GM19193 (cell line): ENCODE data around the gene ZCCHC7.

Experiments
- POLR2A ChIP-seq: IDR thresholded peaks from 4 replicates; pipeline ENCODE4 v1.6.1; 2011; ENCODE audit not compliant: insufficient read depth, insufficient read length; ENCODE audit errors: extremely low read depth

The ZCCHC7 gene

DNA sequence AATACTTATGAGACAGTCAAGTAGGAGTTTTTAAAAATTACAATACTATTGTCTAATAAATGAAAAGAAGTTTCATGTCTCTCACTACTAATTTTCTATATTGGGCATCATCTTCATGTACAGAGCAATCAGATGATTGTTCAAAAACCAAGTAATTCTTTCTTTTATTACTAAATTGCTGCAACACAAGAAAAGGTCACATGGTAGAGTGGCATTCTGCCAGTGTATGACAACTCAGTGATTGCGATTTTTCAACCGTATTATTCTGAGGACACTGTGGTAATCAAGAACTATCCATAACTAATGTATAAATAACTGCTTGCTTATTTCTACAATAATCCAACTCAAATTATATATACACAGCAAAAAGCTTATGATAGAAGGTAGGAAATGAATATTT lies 205.4 kb downstream of the ZCCHC7 start:
- TF ChIP-seq POLR2A: no peak

DNA sequence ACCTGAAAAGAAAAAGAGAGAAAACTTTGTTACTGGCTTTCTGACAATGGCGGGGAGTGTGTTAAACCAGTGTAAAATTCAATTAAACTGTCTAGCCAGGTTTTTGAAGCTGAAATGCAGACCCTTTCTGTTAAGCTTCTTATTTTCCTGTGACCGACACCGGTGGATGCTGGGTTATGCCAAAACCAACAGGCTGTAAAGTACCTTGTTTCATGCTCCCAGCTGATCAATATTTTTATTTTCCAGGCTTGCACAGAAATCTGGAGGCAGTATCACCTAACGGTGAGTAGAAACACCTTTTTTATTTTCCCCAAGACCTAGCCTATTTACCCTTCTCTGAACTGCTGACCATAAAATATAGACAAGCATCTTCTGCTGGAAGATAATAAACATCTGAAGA lies 207.2 kb downstream of the ZCCHC7 start:
- TF ChIP-seq POLR2A: no peak

DNA sequence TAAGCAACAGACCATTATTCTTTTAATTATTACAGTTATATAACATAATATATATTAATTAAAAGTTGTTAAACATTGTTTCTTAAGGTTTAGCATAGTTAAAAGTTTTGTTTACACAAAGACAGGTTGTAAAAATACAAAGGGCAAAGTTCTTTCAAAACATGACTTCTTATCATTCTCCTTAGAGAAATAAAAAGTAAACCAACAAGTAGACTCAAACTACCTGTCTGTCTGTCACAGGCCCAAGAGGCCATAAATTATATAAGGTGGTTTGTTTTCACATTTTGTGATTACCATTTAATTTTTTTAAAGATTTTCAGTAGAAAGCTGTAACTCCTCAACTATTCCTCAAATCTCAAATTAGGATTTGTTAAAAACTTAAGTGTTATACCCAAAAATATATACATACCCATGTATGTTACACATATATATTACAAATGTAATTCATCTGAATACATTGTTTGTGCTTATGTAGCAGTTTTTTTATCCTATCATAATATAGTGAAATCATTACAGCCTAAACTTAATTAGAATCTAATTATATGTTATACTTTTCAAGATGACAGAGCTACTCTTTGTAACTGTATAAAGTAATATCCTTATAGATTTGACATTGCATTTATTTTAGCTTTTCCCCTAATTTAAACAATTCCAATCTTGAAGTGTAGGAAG lies 208.3 kb downstream of the ZCCHC7 start:
- no peak for TF ChIP-seq POLR2A

DNA sequence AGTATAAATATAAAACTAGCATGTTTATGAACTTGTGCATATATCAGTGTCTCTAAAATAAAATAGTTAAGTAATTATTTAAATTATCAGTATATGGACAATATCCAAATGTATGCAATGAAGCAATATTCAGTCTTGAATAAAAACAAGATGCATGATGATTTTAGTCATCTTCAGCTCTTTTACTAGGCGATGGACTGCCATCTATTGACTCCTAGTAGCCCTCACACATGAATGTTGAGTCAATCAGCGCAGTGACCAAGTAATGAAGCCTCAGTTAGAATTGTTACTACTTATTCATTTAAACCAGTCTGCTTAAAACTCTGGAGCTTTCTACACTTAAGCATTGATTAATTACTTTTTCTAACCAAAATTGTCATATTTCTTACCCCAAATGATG lies 209.2 kb downstream of the ZCCHC7 start:
- no peak for TF ChIP-seq POLR2A

DNA sequence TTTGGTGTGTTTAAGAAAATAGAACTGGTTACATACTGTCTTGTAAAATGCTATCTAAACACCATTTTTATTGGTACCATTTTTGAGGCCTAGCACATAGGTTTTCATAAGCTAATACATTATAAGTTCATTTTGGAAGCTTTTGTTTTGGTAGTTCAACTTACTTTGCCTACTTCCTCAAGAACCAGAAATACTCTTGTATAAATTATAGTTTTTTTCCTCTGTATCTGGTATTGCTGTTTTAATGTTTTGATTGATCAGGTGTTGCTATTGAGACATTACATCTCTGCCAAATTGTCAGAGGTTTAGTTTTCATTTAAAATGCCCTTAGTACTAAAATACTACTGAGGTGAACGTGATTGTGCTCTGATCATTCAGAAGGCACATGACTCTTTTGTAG lies 211.5 kb downstream of the ZCCHC7 start:
- no peak for TF ChIP-seq POLR2A

DNA sequence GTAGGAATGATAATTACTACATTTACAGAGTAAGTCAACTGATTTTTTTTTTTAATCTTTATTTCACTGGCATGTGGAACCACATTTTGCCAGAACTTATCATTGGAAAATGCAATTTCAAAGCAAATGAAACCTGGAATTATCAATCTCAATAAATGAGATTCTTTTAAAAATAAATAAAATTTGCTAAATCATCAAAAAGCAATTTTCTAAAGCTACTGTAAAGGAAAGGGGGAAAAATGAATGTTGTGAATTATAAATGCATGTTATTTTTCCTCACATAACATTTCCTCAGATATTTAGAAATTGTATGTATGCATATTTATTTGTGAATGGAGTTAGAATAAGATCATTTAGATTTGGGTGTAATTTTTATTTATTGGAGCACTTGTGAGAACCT lies 212.2 kb downstream of the ZCCHC7 start:
- no peak for TF ChIP-seq POLR2A

DNA sequence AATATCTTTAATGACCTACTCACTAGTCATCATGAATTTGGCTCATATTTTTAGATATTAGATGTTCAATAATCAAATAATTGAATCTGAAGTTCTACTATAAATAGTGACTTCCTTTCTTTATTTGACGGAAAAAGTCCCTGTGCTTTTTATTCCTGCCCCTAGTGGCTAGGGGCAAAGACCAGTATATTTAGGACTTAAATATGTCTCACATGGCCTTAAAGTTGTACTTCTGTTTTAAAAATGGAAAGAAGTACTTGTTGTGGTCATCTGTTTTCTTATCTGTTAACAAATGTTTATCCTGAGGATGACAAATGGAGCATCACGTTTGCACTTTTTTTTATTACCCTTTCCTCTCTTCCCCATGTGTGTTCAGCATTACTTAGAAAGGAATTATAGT lies 212.9 kb downstream of the ZCCHC7 start:
- no peak for TF ChIP-seq POLR2A

DNA sequence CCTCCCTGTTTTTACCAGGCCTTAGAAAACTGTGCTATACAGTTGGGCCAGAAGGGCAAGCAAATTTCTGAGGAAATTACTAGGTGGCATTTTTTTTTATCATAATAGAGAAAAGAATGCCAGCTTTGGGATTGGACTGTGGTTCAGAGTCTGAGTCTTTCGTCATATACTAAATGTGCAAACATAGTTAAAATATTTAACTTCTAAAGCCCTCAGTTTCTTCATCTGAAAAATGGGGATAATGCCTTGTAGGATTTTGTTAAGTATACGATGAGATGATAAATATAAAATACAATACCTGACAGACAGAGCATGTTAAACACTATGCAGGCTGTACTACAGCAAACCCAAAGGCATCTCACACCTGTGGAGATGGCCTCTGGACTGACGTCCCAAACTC lies 214.9 kb downstream of the ZCCHC7 start:
- no peak for TF ChIP-seq POLR2A

DNA sequence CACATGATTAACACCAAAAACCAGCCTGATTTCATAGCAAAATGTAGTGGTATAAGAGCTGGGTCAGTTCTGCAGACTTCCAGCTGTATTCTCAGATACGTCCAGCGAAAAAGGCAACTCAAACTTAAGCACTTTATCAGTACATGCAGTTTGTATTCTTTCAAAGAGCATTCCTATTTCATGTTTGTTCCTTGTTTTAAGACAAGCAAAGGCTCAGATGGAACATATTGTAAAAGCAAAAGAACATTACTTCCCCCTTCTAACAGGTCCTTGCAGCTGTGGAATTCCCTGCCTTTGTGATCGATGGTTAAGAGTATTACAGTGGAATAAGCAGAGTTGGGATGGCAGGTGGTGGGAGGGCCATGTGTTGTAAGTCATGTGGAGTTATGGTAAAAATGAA lies 215.8 kb downstream of the ZCCHC7 start:
- no peak for TF ChIP-seq POLR2A

DNA sequence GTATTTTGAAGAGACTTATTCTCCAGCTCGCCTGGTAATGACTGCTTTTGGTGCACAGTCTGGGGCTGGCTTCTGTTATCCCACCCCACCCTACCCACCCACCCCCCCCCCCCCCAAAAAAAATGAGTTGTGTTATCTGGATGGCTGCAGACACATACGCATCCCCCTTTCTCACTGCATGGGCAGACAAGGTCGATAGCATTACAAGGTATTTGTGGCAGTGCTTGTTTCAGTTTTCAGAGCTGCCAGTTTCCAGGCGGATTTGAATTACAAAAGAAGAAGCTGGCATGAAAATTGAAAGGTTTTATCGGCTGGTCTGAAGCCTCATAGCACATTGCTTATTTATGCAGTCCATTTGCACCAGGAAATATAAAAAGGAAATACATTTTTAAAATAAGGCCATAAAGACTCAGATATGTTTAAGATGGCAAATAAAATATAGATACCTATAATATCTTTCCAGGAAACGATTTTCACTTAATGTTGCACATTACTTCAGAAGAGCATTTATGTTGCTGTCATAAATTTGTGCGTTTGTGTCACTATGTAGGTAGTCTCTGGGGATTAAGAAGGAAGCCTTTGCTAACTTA lies 217.0 kb downstream of the ZCCHC7 start:
- TF ChIP-seq POLR2A: no peak

DNA sequence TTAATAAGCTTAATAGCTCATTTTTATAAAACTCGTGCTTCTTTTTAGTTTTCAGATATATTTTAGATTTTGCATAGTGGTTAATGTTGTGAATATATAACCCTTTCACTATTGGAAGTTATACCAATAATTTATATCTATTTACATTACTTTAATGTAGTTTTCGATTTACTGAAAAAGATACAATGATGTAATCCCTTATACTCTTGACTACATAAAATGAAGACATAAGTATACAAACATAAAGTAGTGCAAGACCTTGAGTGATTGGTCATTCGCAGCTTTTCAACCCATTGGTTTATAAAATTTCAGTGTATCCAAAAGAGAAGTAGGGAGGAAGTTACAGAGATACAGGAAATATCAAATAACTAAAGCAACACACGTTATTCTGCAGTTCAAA lies 217.8 kb downstream of the ZCCHC7 start:
- TF ChIP-seq POLR2A: no peak

DNA sequence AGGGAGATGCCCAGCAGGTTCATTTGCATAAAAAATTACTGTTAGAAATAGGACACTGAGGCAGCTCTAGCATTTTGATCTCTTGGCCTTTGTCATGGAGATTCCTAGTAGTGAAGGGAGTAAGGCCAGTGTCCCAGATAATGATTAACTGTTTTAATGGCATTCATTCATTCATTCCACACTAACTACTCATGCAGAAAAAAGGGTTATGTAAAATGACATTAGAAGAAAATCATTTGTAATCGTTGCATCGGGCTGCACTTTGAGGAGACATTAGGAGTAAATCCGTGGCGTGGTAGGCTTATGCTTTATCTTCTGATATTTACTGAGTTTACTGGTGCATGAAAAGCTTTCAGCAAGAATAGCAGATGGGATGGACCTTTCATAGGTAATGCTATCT lies 219.5 kb downstream of the ZCCHC7 start:
- TF ChIP-seq POLR2A: no peak

DNA sequence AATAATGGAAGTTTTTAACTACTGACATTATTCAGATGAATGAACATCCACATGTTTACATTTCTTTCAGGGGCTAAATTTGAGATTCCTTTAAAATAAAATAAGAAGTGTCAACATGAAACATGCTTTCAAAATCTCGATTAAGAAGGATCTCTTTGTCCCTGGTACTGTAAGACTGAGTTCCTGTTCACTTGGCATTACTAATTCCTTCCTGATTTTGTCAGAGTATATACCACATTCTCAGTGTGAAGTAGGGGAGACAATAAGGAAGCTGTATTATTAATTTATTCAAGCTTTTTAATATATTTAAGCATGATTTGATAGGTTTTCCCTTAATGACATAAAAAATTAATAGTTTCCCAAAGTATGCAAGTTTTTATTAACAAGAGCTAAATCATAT lies 220.6 kb downstream of the ZCCHC7 start:
- no peak for TF ChIP-seq POLR2A

DNA sequence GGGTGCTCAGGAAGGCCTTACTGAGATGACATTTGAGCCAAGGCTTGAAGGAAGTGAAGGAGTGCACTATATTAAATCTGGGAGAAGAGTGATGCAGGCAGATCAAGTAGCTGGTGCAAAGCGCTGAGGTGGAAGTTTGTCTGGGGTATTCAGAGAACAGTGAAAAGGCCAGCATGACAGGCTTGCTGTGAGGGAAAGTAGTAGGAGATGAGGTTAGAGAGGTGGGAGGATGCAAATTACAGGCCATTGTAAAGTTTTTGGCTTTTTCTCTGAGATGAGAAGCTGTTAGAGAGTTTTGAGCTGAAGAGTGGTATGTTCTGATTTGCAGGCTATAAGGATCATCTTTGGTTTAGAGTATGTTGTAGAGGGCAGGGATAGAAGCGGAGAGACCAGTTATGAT lies 221.3 kb downstream of the ZCCHC7 start:
- TF ChIP-seq POLR2A: no peak

DNA sequence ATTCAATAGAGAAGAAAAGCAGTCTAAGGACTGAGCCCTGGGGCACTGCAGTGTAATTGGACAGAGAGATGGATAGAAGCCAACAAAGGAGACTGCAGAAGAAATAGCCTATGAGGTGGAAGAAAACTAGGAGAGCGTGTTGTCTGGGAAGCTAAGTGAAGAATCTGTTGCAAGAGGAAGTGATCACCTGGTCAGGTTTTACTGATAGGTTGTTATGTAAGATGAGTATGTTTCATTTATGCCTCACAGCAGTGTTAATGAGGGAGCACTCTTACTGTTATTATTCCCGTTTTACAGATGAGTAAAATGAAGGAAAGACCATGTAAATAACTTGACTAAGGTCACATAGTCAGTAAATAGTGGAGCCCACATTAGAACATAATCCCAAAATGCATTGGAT lies 222.1 kb downstream of the ZCCHC7 start:
- no peak for TF ChIP-seq POLR2A

DNA sequence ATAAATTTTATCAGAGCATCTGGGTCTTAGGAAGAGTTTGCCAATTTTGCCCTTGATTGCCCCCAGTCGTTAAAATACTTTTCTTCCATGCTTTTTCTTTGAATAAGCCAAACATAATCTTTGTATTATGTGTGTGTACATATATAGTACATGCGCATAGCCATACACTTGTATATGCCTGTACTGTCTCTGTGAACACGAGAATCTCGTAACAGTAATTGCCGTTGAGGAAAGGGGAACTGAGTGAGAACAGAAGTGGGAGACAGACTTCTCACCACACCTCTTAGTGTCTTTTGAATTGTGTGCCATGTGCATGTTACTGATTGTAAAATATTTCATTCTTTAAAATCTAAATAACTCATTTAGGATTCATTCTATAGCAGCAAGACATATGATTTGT lies 222.5 kb downstream of the ZCCHC7 start:
- no peak for TF ChIP-seq POLR2A

DNA sequence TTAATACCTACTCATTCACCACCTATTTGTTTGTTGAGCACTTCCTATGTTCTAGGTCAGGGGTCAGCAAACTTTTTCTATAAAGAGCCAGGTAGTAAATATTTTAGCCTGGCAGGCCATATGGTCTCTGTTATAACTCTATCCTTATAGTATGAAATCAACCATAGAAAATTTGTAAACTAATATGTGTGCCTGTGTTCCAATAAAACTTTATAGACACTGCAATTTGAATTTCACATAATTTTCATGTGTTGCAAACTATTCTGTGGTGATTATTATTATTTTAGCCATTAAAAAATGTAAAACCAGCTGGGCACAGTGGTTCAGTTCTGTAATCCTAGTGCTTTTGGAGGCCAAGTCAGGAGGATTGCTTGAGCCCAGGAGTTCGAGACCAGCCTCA lies 223.3 kb downstream of the ZCCHC7 start:
- no peak for TF ChIP-seq POLR2A
